SU-DHL-6 (cell line): ENCODE results near the gene TMEM171.

Experiments
- CTCF ChIP-seq: fragments of 200-600 bp; sonication (generic); IDR thresholded peaks from one replicate; pipeline ENCODE4 v1.5.1; 2017; ENCODE audit warnings: antibody characterized with exemption, mild to moderate bottlenecking, low read length, moderate library complexity; ENCODE audit not compliant: insufficient read depth, poor library complexity, severe bottlenecking
- EZH2phosphoT487 ChIP-seq: fragments of 200-600 bp; sonication (generic), shearing (Covaris generic); conservative IDR thresholded peaks from 2 replicates; pipeline ENCODE4 v1.6.1; 2018; ENCODE audit warnings: mild to moderate bottlenecking, antibody characterized with exemption, low read length, moderate library complexity, mixed read lengths

DNA sequence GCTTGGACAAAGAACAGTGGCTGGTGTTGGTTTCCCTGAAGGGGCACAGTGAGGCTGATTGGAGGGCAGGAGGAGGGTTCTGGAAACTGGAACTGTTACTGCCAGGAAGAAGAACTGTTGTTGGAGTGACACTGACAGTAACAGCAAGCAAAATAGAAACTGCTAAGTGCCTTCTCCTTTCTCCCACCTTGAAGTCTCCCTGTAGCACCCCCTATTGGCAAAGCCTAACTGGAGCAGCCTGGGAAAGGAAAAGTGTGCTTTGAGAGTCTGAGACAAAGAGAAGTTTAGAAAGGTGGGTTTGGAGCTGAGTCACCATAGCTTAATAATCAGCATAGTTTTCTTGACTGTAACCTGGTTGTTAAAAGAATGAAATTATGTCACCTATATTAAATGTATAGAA is 50.1 kb downstream of the TMEM171 start:
- TF ChIP-seq CTCF, result peak; percentile 61
- no peak for TF ChIP-seq EZH2phosphoT487
